ENCODE results near the gene S100A10. TPM values are rescaled to one million over a fixed set of nuclear protein-coding genes. Genes with fewer than 3 reads are reported as not detected.
A peak's percentile ranks its signal among the peaks of the same experiment; 100 is the strongest.

Gene S100A10
- total RNA-seq, 1 donor from 2014 or later: 316 TPM

GRCh38 chr1:151968058-151968457 lies 25.6 kb downstream of the S100A10 start:
- Mint-ChIP-seq H3K27ac (no peak overlapping the region), H3K9me3 (no peaks in the 10 kb centered on the region), H3K4me3 (no peak overlapping the region), H3K27me3 (peaks cover 2% of the 10 kb centered on the region), H3K4me1 (ENCODE audit: unreplicated experiment) (peaks cover 9% of the 10 kb centered on the region), H3K36me3 (no peaks in the 10 kb centered on the region)
- no peak for DNase-seq (ENCODE audit: extremely low spot score, unreplicated experiment)
- TF ChIP-seq CTCF (conservative IDR thresholded peaks at IDR 0.05): peak; percentile 62

GRCh38 chr1:151967091-151967490 lies 26.6 kb downstream of the S100A10 start:
- Mint-ChIP-seq H3K4me1 (ENCODE audit: unreplicated experiment) (no peaks in the 10 kb centered on the region), H3K27me3 (peaks cover 2% of the 10 kb centered on the region), H3K36me3 (no peaks in the 10 kb centered on the region), H3K4me3 (no peak overlapping the region), H3K27ac (no peak overlapping the region), H3K9me3 (no peaks in the 10 kb centered on the region)
- no peak for TF ChIP-seq CTCF (conservative IDR thresholded peaks at IDR 0.05)
- no peak for DNase-seq (ENCODE audit: extremely low spot score, unreplicated experiment)

- TF ChIP-seq CTCF (conservative IDR thresholded peaks at IDR 0.05): no peak
These were observed 27.6 kb downstream of the S100A10 start for GRCh38 chr1:151966061-151966460.

GRCh38 chr1:151964510-151964909 lies 29.1 kb downstream of the S100A10 start:
- peaks cover 11% of the 10 kb centered on the region for H3K4me1 Mint-ChIP-seq (ENCODE audit: unreplicated experiment)
- DNase-seq (ENCODE audit: extremely low spot score, unreplicated experiment): no peak
- H3K4me3 Mint-ChIP-seq: no peak overlapping the region
- H3K36me3 Mint-ChIP-seq: no peaks in the 10 kb centered on the region
- peaks cover 2% of the 10 kb centered on the region for H3K27me3 Mint-ChIP-seq
- no peak for TF ChIP-seq CTCF (conservative IDR thresholded peaks at IDR 0.05)
- no peak overlapping the region for H3K27ac Mint-ChIP-seq
- no peaks in the 10 kb centered on the region for H3K9me3 Mint-ChIP-seq

More at GRCh38 chr1:151966061-151966460, 27.6 kb downstream of the S100A10 start:
- Mint-ChIP-seq H3K4me3 (no peak overlapping the region), H3K27ac (no peak overlapping the region), H3K9me3 (no peaks in the 10 kb centered on the region), H3K4me1 (ENCODE audit: unreplicated experiment) (peaks cover 7% of the 10 kb centered on the region), H3K36me3 (no peaks in the 10 kb centered on the region), H3K27me3 (peaks cover 2% of the 10 kb centered on the region)
- no peak for DNase-seq (ENCODE audit: extremely low spot score, unreplicated experiment)

GRCh38 chr1:151963288-151963687 lies 30.4 kb downstream of the S100A10 start:
- H3K4me1 Mint-ChIP-seq (ENCODE audit: unreplicated experiment): peaks cover 11% of the 10 kb centered on the region
- no peak overlapping the region for H3K27ac Mint-ChIP-seq
- H3K36me3 Mint-ChIP-seq: no peaks in the 10 kb centered on the region
- DNase-seq (ENCODE audit: extremely low spot score, unreplicated experiment): no peak
- no peaks in the 10 kb centered on the region for H3K9me3 Mint-ChIP-seq
- TF ChIP-seq CTCF (conservative IDR thresholded peaks at IDR 0.05): no peak
- H3K4me3 Mint-ChIP-seq: no peak overlapping the region
- peaks cover 2% of the 10 kb centered on the region for H3K27me3 Mint-ChIP-seq

- no peak overlapping the region for H3K4me3 Mint-ChIP-seq
- peaks cover 11% of the 10 kb centered on the region for H3K4me1 Mint-ChIP-seq (ENCODE audit: unreplicated experiment)
- TF ChIP-seq CTCF (conservative IDR thresholded peaks at IDR 0.05): no peak
- H3K27ac Mint-ChIP-seq: no peak overlapping the region
- H3K9me3 Mint-ChIP-seq: no peaks in the 10 kb centered on the region
- H3K36me3 Mint-ChIP-seq: no peaks in the 10 kb centered on the region
- H3K27me3 Mint-ChIP-seq: peaks cover 2% of the 10 kb centered on the region
- no peak for DNase-seq (ENCODE audit: extremely low spot score, unreplicated experiment)
These were observed 31.8 kb downstream of the S100A10 start for GRCh38 chr1:151961833-151962232.
